Prostate gland (tissue), 2 donors: ENCODE measurements around the gene CBL.

Experiments used
- POLR2AphosphoS5 ChIP-seq: sonication (generic); formaldehyde crosslinking; IDR thresholded peaks from one replicate; pipeline ENCODE4 v1.6.1; 2017; ENCODE audit warnings: antibody characterized with exemption
- TF ChIP-seq, protein P1 (sequence below), 4 experiments: fragments of 200-600 bp in 2 of 4; fragments of 450-650 bp in 2 of 4; sonication (generic) in 2 of 4; IDR thresholded peaks; 1 replicate in 3 of 4; 2 replicates in 1 of 4; pipeline ENCODE4 v1.5.1; 2016 to 2019; ENCODE audit warnings: antibody characterized with exemption in 4 of 4, mild to moderate bottlenecking in 2 of 4, moderate library complexity in 2 of 4

DNA sequence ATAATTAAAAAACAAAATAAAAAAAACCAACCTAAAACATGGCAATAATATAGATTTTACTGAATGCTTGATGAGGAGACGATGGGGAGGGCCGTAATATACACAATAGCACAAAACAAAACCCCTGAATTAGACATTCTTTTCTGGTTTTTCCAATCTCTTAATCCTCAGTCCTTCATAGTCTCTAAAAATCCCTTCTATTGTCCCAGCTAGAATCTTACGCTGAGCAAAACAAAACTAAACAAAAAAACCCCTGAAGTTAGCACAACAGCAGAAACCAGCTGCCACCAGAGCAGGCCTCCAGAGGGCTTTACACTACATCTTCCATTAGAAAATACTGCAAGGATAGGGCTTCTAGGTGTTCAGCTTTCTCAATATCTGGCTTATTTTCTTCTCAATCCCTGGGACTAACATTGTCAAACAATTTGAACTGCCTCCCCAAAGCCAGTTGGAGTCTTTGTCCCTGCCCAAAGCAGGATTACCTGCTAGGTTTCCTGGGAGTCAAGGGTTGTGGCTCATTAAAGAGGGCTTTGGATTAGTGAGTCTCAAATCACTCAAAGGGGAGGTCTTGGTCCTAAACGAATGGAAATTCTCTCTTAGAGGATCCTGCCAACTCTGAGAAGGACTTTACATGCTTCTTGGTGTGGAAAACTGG lies 126.1 kb downstream of the CBL start:
- TF ChIP-seq, protein P1, sequence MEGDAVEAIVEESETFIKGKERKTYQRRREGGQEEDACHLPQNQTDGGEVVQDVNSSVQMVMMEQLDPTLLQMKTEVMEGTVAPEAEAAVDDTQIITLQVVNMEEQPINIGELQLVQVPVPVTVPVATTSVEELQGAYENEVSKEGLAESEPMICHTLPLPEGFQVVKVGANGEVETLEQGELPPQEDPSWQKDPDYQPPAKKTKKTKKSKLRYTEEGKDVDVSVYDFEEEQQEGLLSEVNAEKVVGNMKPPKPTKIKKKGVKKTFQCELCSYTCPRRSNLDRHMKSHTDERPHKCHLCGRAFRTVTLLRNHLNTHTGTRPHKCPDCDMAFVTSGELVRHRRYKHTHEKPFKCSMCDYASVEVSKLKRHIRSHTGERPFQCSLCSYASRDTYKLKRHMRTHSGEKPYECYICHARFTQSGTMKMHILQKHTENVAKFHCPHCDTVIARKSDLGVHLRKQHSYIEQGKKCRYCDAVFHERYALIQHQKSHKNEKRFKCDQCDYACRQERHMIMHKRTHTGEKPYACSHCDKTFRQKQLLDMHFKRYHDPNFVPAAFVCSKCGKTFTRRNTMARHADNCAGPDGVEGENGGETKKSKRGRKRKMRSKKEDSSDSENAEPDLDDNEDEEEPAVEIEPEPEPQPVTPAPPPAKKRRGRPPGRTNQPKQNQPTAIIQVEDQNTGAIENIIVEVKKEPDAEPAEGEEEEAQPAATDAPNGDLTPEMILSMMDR (IDR thresholded peaks at IDR 0.05), result no peak
- no peak for TF ChIP-seq POLR2AphosphoS5
